GM18870 (cell line): Measurements from ENCODE around the gene PRELID3B.

ENCODE experiments used
- ATAC-seq: cut with Tn5 transposase; IDR thresholded peaks from one replicate; pipeline ENCODE4 v1.9.1; 2021; ENCODE audit warnings: moderate library complexity; ENCODE audit not compliant: unreplicated experiment

PRELID3B gene

DNA sequence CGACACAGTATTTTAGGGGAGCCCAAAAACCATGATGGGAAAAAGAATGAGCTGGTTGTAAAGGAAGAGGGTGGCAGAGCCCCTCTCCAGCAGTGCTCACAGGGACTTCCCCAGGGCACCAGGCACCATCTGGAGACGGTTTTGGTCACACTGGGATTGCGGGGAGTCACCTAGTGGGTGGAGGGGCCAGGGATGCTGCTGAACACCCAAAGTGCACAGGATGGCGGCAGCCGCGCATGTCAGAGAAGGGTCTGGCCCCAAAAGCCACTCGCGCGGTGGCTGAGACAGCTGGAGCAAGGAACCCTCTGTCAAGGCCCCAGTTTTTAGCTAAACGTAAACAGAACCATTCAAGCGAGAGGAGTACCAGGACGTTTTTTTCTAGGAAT lies 46.4 kb downstream of the PRELID3B start:
- ATAC-seq = no peak

DNA sequence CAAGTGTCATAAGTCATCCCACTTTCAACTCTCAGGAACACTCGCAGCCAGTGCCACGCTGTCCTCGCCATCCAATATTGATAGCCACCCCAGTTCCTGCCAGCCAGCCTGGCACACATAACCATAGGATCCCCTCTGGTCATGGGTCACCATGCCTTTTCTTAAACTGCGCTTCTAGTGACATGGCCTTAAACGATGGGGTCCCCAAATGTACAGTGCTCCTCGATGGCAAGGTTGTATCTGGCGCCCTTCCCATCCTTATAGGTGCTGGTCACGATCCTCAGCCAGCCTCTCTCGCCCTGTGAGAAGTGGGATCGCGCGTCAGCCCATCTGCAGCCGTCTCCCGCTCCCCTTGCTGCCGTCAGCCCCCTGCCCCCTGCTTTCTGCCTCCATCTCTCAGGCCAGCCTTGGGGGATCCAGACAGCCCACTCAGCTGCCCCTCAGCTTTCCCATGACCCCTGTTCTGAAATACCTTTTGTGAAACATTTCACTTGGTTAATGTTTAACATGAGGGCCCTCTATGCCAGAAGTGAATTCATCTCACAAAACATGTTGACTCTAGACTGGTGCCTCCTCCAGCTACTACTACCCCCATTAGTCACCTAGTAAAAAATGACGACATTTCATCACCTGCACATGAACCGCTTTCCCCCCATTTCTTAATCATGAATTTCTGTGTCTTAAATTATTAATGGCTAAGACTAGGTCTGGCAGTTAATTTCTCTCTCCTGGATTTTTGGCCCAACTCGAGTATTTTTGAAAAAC lies 46.9 kb downstream of the PRELID3B start:
- no peak for ATAC-seq

DNA sequence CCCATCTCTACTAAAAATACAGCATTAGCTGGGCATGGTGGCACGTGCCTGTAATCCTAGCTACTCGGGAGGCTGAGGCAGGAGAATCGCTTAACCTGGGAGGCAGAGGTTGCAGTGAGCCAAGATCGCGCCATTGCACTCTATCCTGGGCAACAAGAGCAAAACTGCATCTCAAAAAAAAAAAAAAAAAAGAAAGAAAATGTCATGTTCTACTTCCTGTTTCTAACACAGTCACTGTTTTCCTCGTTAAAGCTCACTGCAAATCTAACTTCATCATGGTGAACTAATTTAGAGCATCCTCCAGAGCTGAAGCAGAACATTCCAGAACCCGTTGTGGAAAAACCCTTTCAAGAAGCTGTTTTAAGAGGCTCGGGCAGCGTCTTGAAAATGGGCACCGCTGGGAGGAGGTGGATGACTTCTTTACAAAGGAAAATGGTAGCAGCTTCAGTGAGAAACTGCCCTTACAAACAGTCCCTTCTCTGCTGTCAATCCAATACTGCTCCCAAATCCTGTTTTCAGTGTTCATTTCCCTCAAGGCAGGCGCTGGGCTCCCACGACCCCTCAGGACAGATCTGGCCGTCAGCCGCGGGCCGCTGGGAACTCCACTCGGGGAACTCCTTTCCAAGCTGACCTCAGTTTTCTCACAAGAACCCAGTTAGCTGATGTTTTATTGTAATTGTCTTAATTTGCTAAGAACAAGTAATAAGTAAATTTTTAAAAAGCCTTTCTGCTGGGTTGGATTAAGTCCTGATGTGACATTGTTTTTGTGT lies 48.0 kb downstream of the PRELID3B start:
- ATAC-seq = no peak

DNA sequence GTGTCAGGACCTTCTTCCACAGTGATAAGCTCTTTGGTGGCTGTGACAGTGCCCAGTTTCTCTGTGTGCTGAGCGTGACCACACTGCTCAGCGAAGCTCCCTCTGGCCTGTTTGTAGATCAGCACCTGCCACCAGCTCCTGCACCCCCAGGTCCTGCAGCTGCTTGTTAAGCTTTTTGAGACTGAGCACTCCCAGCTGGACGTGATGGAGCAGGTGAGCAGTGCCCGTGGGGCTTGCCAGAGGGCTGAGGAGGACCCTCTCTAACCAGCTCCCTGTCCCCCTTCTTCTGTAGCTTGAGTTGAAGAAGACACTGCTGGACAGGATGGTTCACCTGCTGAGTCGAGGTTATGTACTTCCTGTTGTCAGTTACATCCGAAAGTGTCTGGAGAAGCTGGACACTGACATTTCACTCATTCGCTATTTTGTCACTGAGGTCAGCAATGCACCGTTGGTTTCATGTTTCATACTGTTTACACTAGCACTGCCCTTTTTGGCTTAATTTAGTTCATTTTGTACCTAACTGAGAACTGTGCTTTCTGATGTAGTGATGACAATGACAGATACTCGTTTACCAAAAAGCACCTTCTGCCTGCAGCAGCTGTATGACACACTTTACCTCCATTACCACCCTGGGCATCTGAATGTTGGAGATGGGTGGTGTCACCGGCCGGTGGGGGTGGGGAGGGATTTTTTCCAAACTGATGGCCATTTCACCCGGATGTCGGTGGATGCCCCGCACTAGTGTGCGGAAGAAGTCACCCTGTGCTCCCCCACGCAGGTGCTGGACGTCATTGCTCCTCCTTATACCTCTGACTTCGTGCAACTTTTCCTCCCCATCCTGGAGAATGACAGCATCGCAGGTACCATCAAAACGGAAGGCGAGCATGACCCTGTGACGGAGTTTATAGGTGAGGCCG lies 49.0 kb downstream of the PRELID3B start:
- no peak for ATAC-seq

DNA sequence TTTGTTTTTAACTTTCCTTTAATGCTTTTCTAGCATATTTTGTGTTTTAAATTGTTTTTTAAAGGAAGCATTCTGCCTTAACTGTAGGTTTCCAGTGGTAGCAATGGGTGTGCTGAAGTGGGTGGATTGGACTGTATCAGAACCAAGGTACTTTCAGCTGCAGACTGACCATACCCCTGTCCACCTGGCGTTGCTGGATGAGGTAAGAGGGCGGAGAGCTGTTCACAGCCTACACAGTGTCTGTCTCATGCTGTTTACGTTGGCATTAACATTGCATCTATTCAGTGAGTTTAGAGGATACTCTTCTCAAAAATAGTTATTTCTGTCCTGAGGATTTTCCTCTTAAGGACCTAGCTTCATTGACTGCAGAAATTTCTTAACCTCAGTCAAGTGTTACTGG lies 49.7 kb downstream of the PRELID3B start:
- no peak for ATAC-seq

DNA sequence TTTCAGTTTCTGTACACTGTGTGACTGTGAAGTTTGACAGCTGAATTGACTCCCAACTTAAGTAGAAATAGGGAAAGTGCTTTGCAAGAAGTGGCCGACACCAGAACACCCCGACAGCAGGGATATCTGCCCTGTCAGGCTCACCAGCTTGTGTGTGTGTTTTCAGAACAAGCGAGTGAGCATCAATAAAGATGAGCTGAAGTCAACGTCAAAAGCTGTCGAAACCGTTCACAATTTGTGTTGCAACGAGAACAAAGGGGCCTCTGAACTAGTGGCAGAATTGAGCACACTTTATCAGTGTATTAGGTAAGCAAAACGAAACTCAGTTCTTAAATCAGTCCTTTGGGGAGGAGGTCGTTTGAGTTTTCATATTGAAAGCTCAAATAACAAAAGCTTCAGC lies 50.9 kb downstream of the PRELID3B start:
- no peak for ATAC-seq

DNA sequence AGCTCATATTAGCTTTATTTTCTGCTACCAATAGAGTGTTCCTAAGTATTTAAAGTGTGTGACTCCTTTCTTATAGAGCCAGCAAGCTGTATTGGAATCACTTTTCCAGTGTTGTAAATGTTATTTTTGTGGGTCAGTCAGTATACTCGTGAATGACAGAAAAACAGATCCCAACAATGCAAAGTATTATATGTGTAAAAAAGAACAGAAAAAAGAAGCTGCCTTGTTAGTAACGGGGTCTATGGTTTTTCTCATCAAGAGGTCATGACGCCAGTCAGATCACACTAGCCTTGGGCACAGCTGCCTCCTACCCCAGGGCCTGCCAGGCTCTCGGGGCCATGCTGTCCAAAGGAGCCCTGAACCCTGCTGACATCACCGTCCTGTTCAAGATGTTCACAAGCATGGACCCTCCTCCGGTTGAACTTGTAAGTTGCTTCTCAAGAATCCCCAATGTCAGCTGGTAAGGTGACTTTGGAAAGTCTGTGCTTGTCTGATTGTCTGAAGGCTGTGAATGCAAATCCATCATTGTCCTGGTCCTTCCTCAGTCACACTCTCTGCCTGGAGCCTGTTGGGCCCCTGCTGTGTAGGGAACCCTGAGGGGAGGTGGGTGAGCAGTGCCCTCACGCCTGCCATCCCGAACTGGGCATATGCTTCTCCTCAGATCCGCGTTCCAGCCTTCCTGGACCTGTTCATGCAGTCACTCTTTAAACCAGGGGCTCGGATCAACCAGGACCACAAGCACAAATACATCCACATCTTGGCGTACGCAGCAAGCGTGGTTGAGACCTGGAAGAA lies 51.7 kb downstream of the PRELID3B start:
- no peak for ATAC-seq

DNA sequence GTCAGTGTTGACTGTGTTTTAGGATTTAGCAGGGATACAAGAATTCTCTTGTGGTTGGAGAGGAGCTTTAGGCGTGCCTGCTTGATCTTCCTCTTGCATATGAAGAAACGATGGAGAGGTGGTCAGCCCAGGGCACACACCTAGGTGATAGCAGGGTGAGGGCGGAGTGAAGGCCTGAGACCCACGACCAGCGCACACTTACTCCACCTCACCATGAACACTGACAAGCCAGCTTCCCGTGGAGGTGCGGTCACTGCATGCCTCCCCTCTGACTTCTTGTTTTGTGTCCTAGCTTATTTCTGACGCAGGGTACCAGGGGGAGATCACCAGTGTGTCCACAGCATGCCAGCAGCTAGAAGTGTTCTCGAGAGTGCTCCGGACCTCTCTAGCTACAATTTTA lies 53.4 kb downstream of the PRELID3B start:
- ATAC-seq = no peak

DNA sequence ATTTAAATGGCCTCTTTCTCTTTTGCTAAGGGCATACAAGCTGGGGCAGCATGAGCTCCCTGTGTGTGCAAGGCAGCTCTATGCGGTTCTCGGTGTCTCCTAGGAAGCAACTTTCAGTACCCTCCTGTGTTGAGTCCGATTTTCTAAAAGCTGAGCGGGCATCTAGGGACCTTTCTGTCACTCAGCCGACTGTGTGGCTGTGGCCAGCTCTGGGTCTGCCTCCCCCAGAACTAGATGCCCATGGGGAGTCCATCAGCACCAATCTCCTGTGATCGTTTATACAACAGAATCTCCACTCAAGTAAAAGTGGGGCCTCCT lies 54.1 kb downstream of the PRELID3B start:
- ATAC-seq = no peak

DNA sequence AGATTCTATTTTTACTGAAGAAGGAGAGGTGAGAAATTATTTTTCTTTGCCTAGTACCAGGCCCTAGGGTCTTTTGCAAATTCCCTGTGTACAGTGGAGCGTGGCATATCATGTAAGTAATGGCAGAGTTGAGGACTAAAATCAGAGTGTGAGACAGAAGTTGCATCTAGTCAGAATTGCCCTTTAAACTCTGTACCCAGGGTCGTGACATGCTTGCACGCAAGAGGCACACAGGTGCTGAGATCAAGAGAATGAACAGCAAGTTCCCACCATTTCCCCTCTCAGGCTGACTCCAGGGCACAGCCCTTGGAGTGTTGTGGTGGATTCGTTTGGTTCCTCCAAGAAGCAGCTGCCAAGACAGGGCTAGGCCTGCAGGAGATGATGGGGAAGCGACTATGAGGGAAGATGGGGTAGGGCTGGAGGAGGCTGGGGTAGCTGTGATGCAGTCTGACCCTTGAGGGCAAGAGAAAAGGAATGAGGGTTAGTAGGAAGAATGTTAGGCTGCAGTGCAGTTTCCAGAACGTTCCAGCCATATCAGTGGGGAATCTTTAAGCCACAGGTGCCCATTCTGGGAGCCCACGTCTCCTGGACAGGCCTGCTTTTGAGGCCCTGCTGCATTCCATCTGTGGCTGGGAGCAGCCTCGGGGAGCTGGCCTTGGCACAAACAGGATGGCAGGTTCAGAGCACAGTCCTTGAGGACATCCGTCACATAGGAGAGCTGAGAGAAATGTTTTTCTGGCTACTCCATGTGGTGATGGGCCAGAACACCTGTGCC lies 54.6 kb downstream of the PRELID3B start:
- no peak for ATAC-seq

DNA sequence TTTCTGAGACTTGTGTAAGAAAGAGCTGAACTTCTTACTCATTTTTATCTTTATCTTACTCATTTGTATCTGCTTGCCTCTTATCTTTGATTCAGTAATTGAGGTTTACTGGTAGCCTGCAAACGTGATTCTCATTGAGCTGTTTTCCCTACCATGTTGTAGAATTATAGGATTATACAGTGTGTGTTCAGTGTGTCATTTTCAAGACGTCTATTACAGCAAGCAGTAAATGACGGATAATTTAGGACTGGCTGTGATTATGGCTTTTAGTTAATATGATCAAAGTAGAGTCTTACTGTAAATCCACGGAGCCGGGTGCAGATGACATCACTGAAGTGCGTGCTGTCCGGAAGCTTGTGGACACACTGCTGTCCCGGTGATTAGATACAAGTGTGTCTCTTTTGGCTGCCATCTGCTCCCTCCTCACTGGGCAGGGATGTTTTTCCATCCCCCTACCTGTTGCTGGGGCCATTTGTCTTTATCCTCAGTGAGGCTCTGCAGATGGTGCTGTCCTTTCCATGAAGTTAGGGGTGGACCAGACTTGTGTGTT lies 55.5 kb downstream of the PRELID3B start:
- ATAC-seq = no peak

DNA sequence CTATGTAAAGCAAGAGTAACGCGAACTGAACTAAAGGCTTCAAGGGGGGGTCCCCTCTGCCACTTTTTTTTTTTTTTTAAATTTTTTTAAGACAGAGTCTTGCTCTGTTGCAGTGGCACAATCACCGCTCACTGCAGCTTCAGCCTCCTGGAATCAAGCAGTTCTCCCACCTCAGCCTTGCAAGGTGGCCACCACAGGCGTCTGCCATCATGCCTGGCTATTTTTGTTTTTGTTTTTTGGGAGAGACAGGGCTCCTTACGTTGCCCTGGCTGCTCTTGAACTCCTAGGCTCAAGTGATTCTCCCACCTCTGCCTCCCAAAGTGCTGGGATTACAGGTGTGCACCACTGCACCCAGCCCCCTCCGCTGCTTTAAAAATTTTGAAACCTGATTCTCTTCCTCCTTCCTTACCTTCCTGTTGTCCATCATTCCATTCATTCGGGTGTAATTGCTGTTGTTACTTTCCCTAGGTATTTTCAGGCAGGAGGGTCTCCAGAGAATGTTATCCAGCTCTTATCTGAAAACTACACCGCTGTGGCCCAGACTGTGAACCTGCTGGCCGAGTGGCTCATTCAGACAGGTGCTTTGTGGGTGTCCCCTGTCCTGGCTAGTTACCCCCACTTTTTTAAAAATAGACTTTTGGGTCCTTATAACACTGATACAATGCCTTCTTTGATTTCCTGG lies 56.2 kb downstream of the PRELID3B start:
- no peak for ATAC-seq

DNA sequence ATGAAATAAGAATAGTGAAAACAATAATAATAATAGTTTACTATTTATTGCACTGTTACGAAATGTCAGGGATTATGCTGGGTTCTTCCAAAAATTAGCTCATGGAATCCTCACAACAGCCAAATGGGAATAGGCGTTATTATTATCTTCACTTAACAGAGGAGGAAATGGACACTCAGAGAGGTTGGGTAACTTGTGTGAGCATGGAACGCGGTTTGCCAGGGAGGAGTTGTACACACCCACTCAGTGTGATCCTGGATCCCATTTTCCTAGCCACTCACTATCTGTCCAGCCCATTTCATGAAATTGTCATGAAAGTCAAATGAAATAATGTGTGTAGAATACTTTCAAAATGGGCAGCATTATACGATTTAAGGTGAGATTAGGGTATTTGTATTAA lies 56.9 kb downstream of the PRELID3B start:
- no peak for ATAC-seq

DNA sequence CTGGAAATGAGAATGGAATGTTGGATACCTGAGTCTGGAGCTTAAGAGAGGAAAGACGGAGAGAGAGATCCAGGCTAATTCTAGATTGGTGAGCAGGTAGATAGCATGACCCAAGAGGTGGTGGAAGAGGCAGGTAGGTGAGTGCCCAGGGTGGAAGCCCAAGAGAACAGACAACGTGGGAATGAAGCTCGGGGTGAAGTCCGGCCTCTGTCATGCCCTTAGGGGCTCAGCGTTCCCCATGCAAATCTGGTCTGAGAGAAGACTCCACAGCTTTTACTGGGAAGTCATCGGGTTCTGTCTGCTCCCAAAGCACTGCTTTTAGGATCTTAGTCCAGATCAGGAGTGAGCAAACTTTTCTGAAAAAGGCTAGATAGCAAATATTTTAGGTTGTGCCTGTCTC lies 57.9 kb downstream of the PRELID3B start:
- no peak for ATAC-seq
